ENCODE data around the gene HORMAD2.
"Not testable (repeated sequence)": the region's sequence is repeated elsewhere in the genome, so short reads cannot be mapped to it uniquely, and the experiment has no call there.

The HORMAD2 gene

DNA sequence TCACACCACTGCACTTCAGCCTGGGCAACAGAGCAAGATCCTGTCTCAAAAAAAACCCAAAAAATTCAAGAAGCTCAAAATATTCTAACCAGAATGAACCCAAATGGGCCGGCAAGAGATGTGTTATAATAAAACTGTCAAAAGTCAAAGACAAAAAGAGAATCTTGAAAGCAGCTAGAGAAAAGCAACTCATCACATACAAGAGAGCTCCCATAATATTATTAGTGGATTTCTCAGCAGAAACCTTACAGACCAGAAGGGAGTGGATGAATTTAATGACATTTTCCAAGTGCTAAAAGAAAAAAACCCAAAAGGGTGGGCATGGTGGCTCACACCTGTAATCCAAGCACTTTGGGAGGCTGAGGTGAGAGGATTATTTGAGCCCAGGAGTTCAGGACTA lies 22.9 kb upstream of the HORMAD2 start:
- DNase-seq, result no peak

DNA sequence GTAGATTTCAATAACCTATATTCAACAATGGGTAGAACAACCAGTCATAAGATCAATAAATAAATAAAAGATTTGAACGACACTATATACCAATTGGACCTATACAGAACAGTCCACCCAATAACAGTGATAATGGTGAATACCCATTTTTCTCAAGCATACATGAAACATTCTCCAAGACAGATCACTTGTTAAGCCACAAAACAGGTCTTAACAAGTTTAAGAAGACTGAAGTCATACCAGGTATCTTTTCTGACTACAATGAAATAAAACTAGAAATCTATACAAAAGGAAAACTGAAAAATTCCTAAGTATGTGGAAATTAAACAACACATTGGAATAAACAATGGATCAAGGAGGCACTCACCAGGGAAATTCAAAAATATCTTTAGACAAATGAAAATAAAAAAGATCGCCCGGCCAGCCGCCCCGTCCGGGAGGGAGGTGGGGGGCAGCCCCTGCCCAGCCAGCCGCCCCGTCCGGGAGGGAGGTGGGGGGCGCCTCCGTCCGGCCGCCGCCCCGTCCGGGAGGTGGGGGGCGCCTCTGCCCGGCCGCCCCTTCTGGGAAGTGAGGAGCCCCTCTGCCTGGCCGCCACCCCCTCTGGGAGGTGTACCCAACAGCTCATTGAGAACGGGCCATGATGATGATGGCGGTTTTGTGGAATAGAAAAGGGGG lies 20.8 kb upstream of the HORMAD2 start:
- not testable (repeated sequence) for DNase-seq

DNA sequence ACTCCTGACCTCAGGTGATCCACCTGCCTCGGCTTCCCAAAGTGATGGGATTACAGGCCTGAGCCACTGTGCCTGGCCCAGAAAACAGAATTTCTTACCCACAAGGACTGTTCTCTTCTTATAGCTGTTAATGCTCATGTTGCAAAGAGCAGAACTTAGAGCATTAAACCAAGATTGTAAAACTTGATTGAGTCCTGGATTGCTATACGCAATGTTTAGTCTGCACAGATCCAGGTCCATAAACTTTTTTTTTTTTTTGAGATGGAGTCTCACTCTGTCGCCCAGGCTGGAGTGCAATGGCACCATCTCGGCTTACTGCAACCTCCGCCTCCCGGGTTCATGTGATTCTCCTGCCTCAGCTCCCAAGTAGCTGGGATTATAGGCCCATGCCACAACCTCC lies 19.2 kb upstream of the HORMAD2 start:
- not testable (repeated sequence) for DNase-seq

DNA sequence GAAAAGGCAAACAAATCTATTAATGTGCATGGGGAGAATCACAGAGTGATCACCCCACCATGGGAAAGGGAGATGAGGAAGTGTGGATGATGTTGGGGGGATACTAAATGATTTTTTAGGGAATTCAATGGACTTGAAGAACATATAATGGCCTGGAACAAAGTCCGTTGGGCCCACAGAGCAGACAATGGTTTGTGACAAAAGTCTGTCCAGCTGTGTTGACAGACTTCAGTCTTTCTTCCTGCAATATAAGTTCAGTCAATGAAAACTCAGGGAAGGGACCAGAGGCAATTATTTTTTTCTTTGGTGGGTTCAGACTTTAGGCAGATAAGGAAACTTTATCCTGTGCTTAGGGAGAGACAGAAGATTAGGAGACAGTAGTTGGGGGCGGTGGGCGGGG lies 18.0 kb upstream of the HORMAD2 start:
- no peak for DNase-seq

DNA sequence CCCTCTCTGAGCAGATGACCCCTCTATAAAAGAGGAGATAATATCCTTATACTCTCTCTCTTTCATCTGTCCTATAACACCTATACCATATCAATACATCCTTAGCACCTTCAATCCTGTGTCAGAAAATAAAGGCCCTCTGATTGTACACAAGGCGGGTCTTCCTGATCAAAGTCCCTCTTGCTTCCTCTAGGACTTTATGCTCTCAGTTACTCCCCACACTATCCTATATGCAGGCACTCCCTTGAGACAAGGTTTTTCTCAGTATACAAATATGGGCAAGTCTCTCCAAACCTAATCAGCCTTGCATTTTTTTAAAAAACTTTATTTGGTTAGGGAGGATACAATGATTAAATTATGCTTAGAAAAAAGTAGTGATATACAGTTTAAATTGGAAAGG lies 17.3 kb upstream of the HORMAD2 start:
- DNase-seq, result no peak

DNA sequence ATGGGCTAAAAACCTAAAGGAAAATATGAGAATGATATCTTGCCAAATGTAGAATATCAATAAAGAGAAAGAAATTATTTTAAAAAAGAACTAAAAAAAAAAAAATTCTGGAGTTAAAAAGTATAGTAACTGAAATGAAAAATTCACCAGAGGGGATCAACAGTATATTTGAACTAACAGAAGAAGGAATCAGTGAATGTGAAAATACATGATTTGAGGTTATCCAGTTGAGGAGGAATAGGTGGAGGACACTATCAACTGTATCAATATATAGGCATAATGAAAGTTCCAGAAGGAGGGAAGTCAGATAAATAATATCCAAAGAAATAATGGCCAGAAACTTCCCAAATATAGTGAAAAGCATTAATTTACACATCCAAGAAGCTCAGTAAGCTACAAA lies 16.1 kb upstream of the HORMAD2 start:
- no peak for DNase-seq

DNA sequence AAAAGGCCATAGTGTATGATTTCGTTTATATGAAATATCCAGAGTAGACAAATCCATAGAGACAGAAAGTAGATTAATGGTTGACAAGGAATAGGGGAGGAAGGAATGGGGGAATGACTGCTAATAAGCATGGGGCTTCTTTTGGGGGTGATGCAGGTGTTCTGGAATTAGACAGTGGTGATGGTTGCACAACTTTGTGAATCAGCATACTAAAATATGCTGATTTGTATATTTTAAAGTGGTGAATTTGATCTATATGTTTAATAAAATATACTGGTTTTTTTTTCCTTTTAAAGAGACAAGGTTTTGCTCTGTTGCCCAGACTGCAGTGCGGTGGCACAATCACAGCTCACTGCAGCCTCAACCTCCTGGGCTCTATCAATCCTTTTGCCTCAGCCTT lies 6.5 kb upstream of the HORMAD2 start:
- DNase-seq, result no peak

DNA sequence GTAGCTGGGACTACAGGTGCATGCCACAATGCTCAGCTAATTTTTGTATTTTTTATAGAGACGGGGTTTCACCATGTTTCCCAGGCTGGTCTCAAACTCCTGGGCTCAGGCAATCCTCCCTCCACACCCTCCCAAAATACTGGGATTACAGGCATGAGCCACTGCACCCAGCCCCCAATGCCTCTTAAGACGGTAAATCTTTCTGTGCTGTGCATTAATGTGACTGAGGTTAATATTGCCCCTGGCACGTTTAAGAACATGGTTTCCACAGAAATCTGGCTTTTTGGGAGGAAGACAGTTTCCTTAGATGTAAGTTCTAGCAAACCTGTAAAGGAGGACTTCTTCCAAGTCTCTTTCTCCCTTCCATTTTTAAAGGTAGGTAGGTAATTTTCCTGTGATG lies 6.1 kb upstream of the HORMAD2 start:
- no peak for DNase-seq

DNA sequence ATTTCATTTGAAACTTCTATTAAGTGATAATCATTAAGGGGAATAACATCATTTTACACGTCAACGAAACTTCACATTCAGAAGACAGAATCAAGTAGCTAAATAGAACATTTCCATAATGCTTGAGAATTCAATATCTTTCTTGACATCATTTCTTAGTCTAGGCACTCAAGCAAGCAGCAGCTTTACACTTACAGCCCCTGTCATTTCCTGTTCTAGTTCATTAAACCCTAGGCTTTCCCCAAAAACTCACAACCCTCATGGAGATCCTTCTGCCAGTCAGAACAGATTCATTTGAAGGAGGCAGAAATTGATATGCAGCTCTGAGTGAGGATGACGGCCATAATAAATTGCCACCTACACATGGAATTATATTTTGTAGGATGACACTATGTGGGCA lies 5.3 kb upstream of the HORMAD2 start:
- DNase-seq, result no peak

DNA sequence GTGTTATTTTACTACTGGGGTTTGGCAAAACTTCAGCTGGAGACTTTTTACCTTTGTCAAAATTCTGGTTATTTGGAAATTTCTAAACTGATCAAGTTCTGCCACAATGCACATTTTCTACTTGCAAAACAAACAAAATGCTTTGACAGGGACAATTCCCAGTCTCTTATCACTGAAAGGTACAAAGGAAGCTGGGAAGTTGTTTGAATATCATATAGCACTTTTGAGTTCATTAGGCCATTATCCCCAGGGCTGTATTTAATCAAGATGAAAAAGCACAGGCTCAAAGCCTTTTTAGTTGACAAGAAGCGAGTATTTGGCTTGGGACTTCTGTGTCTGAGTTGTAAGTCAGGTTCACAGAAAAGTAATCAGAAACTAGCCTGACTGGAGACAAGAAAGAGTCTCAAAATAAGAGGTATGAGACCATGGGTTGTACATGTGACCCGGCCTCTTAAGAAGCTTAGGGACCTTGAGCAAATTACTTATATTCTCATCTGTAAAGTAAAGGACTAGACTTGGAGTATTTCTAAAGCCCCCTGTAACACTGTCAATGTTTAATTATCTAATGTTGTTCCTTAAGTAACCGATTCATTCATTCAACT lies 2.9 kb upstream of the HORMAD2 start:
- DNase-seq, result no peak

DNA sequence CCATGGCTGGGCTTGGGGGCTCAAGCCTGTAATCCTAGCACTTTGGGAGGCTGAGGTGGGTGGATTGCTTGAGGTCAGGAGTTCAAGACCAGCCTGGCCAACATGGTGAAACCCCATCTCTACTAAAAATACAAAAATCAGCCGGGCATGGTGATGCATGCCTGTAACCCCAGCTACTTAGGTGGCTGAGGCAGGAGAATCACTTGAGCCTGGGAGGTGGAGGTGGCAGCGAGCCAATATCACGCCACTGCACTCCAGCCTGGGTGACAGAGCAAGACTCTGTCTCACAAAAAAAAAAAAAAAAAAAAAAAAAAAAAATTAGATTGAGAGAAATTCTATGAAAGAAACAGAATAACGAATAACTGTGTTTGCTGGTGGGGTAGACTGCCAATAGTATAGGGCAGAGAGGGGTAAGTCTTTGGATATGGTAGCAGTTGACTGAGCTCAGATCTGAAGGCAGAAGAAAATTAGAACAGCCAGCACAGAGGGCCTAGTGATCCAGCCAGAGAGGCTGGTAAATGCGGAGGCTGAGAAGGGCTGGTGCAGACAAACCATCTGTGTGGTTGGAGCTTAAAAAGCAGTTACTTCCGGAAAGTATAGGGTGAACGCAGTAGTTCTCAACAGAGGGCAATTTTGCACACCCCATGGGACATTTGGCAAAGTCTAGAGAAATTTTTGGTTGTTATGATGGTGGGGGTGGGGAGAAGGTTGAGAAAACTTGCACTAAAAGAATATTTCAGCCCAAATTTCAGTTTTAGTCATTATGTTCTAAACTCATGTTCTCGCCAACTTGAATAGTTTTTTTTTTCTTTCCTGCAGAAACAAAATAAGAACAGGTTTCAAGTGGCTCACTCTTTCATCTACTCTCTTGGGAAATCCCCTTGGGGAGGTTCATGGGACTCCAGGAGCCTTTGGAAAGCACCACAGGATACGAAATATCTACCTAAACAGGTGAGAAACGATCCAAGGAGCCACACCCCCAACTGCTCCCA lies 1.6 kb upstream of the HORMAD2 start:
- DNase-seq, result no peak

DNA sequence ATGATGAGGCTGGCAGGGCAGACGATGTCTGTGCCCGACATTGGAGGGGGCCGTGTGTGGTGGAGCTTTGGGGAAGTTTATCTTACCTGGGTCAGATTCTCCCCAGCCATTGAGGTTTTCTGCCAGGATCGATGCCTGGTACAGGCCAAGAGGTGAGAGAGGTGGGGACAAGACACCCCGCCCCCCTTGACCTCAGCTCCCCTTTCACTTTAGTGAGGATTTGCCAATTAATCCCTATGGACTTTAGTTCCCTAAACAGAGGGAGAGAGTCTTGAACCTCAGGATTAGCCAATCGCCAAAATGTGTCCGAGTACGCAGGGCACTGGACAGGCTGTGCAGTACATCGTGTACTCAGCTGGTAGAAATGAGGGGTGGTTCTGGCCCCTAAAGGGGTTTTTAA lies 541 bp downstream of the HORMAD2 start:
- DNase-seq, result no peak

DNA sequence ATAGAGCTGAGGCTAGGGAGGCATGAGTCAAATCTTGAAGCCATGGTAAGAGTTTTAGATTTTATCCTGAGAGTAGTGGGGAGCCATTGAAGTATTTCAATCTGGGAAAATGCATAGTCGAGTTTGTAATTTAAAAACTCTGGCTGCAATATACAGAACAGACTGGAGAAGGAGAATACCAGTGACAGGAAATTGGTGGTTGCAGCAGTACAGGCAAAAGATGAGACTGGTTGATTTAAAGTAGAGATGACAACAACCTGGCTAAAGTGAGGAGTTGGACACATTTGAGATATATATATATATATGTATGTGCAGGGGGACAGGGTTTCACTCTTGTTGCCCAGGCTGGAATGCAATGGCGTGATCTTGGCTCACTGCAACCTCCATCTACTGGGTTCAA lies 6.2 kb downstream of the HORMAD2 start:
- no peak for DNase-seq

DNA sequence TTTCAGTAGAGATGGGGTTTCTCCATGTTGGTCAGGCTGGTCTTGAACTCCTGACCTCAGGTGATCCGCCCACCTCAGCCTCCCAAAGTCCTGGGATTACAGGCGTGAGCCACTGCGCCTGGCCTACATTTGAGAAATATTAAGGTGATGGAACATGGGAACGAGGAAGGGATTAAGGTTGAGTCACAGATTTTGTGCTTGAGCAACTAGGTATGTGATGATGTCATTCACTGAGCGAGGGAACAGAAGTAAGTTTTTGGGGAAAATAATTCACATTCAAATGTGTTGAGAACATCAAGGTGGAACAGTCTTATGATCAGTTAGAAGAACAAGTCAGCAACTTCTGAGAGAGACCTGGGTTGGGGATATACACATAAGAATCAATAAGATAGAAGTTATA lies 6.8 kb downstream of the HORMAD2 start:
- DNase-seq, result not testable (repeated sequence)

DNA sequence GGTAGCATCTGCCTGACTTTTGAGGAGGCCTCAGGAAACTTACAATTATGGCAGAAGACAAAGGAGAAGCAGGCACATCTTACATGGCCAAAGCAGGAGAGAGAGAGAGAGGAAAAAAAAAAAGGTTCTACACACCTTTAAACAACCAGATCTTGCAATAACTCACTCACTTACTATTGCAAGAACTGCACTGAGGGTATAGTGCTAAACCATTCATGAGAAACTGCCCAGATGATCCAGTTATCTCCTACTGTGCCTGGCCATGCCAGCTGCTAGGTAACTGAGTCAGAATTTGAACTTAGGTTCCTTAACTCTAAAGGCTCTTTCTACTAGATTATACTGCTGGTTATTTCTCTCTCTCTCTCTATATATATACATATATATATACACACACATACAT lies 7.3 kb downstream of the HORMAD2 start:
- no peak for DNase-seq

DNA sequence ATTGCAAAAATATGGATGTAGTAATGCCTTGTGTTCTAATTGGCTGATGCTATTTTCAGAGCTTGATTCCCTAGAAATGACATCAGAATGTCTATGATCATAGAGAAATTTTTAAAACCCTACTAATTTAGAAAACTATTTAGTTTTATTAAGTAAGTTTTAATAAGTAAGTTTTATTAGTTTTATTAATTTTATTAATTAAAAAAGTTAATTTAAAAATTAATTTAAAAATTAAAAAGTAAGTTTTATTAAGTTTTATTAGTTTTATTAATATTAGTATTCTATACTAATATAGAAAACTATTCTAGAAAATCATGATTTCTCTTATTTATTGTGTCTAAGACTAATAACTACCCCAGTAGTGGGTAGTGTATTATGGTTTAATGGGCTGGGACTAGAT lies 8.2 kb downstream of the HORMAD2 start:
- DNase-seq, result no peak

DNA sequence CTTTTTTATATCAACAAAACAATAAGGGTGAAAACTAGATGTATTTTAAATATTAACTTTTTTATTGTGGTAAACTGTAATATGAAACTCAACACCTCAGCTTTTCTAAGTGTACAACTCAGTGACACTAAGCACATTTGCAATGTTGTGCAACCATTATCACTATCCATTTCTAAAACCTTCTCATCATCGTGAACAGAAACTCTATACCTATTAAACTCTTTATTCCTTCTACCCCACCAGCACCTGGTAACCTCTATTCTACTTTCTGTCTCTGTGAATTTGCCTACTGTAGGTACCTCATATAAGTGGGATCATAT lies 9.4 kb downstream of the HORMAD2 start:
- DNase-seq, result no peak

DNA sequence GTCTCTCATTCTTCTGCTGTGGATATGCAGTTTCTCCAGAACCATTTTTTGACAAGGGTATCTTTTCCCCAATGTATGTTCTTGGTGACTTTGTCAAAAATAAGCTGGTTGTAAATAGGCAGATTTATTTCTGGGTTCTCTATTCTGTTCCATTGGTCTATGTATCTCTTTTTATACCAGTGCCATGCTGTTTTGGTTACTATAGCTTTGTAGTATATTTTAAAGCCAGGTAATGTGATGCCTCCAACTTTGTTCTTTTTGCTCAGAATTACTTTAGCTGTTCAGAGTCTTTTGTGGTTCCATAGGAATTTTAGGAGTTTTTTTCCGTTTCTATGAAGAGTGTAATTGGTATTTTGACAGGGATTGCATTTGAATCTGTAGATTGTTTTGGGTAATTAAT lies 12.4 kb downstream of the HORMAD2 start:
- DNase-seq, result no peak

DNA sequence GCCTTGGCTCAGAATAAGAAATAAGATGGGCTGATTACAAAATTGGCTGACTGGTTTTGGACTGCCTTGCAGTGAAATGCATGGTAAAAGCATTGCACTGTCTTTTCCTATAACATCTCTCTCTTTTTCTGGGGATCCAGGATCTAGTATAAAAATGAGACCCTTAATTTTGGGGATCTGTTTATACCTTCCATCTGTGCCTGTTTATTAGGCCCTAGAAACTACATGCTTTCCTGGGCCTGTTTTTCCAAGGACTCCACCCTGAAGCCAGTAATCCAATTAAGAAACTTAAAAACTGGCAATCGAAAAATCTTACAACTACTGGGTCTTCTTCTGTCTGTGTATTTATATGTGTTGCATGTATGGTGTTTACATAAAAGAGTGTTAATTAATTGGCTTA lies 14.5 kb downstream of the HORMAD2 start:
- no peak for DNase-seq

DNA sequence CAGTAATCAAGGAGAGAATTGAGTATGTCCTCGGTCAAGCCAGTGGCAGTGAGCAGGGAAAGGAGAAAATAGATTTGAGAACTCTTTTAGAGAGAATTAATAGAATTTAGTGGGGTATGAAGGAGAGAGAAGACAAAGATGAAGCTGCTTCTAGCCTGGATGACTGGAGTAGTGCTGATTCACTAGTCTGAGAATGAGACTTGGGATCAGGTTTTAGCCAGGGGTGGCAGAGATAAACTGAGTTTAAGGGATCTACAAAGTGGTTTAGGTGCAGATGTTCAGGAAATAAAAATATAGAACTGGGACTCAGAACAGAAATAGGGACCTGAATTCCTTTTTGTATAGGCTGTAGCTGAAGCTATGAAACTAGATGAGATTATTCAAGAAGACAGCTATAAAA lies 17.6 kb downstream of the HORMAD2 start:
- no peak for DNase-seq

DNA sequence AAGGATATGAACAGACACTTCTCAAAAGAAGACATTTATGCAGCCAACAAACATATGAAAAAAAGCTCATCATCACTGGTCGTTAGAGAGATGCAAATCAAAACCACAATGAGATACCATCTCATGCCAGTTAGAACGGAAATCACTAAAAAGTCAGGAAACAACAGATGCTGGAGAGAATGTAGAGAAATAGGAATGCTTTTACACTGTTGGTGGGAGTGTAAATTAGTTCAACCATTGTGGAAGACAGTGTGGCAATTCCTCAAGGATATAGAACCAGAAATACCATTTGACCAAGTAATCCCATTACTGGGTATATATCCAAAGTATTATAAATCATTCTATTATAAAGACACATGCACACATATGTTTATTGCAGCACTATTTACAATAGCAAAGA lies 20.5 kb downstream of the HORMAD2 start:
- not testable (repeated sequence) for DNase-seq

DNA sequence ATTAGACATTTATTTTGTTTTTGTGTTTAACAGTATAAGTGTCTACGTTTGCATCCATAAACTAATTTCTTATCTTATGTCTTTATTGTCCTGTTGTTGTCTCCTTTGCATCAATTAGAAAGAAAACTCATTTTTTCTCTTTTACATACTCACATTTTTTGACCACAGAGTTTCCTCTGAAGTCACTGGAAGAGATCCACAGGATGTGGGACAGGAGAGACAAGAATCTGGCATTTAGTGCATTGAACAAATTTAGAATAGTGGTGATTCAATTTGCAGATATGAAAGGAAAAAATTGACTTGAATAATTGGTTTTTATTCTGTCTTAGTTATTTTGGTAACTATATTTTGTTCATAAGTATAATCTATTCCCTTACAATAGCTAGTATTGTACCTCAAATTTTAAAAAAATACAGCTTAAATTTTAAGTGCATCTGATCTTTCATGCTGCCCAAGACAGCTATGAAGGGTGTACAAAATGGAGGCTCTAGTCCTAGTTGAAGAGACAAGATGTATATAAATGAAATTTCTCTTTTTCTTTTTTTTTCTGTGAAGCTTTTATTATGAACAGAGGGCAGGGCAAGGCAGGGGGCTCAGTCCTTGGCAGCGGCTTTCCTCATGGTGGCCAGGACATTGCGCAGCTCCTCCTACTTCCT lies 24.4 kb downstream of the HORMAD2 start:
- DNase-seq, result no peak

DNA sequence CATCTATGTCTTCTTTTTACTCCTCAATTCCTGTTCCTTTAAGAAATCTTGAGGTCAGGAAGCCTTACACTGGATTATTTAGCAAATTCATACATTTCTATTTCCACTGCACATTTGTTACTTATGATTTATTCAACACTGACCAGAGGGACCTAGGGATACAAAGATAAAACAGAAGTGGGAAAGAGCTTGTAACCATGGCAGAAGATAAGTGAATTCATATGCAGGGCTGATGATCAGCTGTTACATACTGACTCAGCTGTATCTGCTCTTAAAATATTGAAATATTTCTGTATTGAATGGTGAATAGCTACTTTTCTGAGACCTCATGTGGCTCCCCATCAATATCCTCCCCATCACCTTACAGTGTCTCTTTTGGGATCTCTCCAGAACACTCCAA lies 25.2 kb downstream of the HORMAD2 start:
- DNase-seq, result no peak

DNA sequence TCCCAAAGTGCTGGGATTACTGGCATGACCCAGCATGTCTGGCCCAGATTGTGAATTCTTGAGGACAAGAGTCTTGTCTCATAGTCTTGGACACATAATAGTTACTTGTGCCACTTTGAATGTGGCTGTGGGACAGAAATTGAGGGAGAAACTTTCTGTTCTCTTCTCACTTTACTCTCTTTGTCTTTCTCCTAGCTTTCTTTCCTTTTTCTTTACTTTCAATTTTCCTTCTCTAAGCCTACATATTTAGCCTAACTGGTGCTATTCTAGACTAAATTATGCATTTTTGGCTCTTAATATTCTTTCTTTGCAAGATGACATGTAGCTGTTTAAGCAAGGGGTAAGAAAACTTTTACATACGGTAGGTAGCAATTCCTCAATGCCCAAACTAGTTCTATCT lies 33.2 kb downstream of the HORMAD2 start:
- no peak for DNase-seq

Measured in right forelimb (tissue), 1 donor.